Ramos (cell line): ENCODE measurements around the gene ESCO1.

Experiments used
- in situ Hi-C: fragments of 300-500 bp; cut with MboI; formaldehyde crosslinking; loops from one replicate; pipeline ENCODE4 v1.14.3; 2022; ENCODE audit warnings: low sequenced_read_pairs; ENCODE audit not compliant: unreplicated experiment

ESCO1 gene

GRCh38 chr18:21499997-21500396, 100.5 kb downstream of the ESCO1 start:
- in situ Hi-C loops = loop anchor here (5.0 kb wide), 1 partner anchor 38 kb away; no protein-coding TSS in a partner anchor

- in situ Hi-C loops = loop anchor here (5.0 kb wide), 1 partner anchor 34 kb away; no protein-coding TSS in a partner anchor
Measured at GRCh38 chr18:21496277-21496835, 104.1 kb downstream of the ESCO1 start.

GRCh38 chr18:21490748-21491147, 109.8 kb downstream of the ESCO1 start:
- in situ Hi-C loops = no loop called here

- in situ Hi-C loops = no loop called here
Measured at GRCh38 chr18:21489919-21490495, 110.5 kb downstream of the ESCO1 start.

GRCh38 chr18:21489119-21489750, 111.3 kb downstream of the ESCO1 start:
- in situ Hi-C loops = no loop called here

- in situ Hi-C loops = no loop called here
Measured at GRCh38 chr18:21486905-21487437, 113.5 kb downstream of the ESCO1 start.

GRCh38 chr18:21484851-21485636, 115.5 kb downstream of the ESCO1 start:
- in situ Hi-C loops = no loop called here

- in situ Hi-C loops = no loop called here
Measured at GRCh38 chr18:21483051-21483450, 117.5 kb downstream of the ESCO1 start.

- in situ Hi-C loops = no loop called here
Measured at GRCh38 chr18:21481739-21482138, 118.8 kb downstream of the ESCO1 start.

- in situ Hi-C loops = no loop called here
Measured at GRCh38 chr18:21479721-21480120, 120.8 kb downstream of the ESCO1 start.
